ENCODE results near the gene COBLL1.

The COBLL1 gene

DNA sequence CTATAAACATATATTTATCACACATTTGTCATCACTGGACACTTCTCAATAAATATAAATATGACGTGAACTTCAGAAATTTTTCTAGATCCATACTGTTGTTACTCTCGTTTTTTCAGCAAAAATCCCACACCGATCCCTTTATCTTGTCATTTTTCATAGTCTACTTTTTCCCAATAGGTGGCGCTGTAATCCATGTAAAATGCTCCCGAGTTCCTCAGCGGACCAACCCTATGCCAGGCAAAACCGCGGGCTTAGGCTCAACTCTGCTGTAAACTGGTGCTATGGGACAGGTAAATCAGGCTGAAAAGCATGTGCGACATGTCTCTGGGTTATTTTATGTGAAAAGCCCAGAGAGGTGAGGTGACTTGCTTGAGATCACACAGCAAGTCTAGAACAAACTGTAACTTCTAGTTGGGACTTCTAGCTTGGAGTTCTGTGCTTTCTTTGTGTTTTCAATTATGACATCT is 104.0 kb downstream of the COBLL1 start (continued):
- TF ChIP-seq ZNF792 (tag by site-specific recombination; IDR thresholded peaks at IDR 0.05) = no peak
- TF ChIP-seq, protein P1, sequence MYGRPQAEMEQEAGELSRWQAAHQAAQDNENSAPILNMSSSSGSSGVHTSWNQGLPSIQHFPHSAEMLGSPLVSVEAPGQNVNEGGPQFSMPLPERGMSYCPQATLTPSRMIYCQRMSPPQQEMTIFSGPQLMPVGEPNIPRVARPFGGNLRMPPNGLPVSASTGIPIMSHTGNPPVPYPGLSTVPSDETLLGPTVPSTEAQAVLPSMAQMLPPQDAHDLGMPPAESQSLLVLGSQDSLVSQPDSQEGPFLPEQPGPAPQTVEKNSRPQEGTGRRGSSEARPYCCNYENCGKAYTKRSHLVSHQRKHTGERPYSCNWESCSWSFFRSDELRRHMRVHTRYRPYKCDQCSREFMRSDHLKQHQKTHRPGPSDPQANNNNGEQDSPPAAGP (tag by site-specific recombination; IDR thresholded peaks at IDR 0.05) = no peak
- TF ChIP-seq ZNF660 (tag by site-specific recombination; IDR thresholded peaks at IDR 0.05) = 0 out of 2 replicates have a peak, but pooled peaks have one; percentile 37
- no peak for TF ChIP-seq ELK4 (IDR thresholded peaks at IDR 0.05; ENCODE audit: borderline replicate concordance, low read depth, low read length)

- ChIA-PET CTCF (interaction anchor here (0.6 to 2.0 kb wide), 14 partner anchors 13 to 282 kb away, joined by 3 to 10 read pairs (median 4); partner anchors contain the start of gene COBLL1), POLR2A (interaction anchor here (1.8 kb wide), 1 partner anchor 106 kb away, joined by 5 read pairs; the partner anchor contains the start of gene COBLL1)
- Histone ChIP-seq H3K9me3 (ENCODE audit: control insufficient read depth, insufficient read depth, low read depth, low read length) (no peaks in the 10 kb centered on the region), H3K4me1 (ENCODE audit: control insufficient read depth, insufficient read depth, low read length) (peaks cover 8% of the 10 kb centered on the region), H3K27ac (ENCODE audit: extremely low read depth, low read depth, low read length) (no peak overlapping the region), H3K36me3 (ENCODE audit: control insufficient read depth in 2 of 2, insufficient read depth in 1 of 2, low read length in 2 of 2) (no peaks in the 10 kb centered on the region), H3K4me3 (ENCODE audit: low read depth, low read length) (no peak overlapping the region)
- no peak for TF ChIP-seq TCF7L2 (IDR thresholded peaks at IDR 0.05; ENCODE audit: borderline replicate concordance, low read depth, low read length)
- no peak for TF ChIP-seq ZNF48 (tag by site-specific recombination; IDR thresholded peaks at IDR 0.05)
- TF ChIP-seq, protein P2, sequence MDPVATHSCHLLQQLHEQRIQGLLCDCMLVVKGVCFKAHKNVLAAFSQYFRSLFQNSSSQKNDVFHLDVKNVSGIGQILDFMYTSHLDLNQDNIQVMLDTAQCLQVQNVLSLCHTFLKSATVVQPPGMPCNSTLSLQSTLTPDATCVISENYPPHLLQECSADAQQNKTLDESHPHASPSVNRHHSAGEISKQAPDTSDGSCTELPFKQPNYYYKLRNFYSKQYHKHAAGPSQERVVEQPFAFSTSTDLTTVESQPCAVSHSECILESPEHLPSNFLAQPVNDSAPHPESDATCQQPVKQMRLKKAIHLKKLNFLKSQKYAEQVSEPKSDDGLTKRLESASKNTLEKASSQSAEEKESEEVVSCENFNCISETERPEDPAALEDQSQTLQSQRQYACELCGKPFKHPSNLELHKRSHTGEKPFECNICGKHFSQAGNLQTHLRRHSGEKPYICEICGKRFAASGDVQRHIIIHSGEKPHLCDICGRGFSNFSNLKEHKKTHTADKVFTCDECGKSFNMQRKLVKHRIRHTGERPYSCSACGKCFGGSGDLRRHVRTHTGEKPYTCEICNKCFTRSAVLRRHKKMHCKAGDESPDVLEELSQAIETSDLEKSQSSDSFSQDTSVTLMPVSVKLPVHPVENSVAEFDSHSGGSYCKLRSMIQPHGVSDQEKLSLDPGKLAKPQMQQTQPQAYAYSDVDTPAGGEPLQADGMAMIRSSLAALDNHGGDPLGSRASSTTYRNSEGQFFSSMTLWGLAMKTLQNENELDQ (tag by site-specific recombination; IDR thresholded peaks at IDR 0.05; ENCODE audit: low read depth) = no peak
- TF ChIP-seq ZNF639 (tag by site-specific recombination; IDR thresholded peaks at IDR 0.05) = no peak
These were observed 106.2 kb downstream of the COBLL1 start for GRCh38 chr2:164735309-164735919.

DNA sequence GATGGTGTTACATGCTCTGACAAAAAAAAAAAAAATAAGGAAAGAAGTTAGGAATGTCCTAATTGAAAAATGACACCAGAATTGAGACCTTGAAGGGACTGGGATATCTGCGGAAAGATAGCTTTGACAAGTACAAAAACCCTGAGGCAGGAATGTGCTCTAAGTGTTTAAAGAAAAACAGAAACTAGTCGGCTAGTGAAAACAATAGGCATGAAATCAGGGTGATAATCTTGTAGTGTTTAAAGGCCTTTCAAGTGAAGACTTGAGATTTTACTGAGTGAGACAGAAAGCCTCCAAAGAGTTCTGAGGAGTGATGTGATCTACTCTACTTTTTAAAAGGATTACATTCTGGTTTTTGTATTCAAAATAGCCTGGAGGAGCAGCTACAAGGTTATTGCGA is 107.4 kb downstream of the COBLL1 start:
- Histone ChIP-seq H3K4me1 (ENCODE audit: control insufficient read depth, insufficient read depth, low read length) (peaks cover 8% of the 10 kb centered on the region), H3K9me3 (ENCODE audit: control insufficient read depth, insufficient read depth, low read depth, low read length) (no peaks in the 10 kb centered on the region), H3K36me3 (ENCODE audit: control insufficient read depth in 2 of 2, insufficient read depth in 1 of 2, low read length in 2 of 2) (no peaks in the 10 kb centered on the region), H3K27ac (ENCODE audit: extremely low read depth, low read depth, low read length) (no peak overlapping the region), H3K4me3 (ENCODE audit: low read depth, low read length) (no peak overlapping the region)
- TF ChIP-seq, protein P3, sequence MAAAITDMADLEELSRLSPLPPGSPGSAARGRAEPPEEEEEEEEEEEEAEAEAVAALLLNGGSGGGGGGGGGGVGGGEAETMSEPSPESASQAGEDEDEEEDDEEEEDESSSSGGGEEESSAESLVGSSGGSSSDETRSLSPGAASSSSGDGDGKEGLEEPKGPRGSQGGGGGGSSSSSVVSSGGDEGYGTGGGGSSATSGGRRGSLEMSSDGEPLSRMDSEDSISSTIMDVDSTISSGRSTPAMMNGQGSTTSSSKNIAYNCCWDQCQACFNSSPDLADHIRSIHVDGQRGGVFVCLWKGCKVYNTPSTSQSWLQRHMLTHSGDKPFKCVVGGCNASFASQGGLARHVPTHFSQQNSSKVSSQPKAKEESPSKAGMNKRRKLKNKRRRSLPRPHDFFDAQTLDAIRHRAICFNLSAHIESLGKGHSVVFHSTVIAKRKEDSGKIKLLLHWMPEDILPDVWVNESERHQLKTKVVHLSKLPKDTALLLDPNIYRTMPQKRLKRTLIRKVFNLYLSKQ (tag by site-specific recombination; IDR thresholded peaks at IDR 0.05; ENCODE audit: borderline replicate concordance) = no peak
- TF ChIP-seq ZBTB17 (tag by site-specific recombination; IDR thresholded peaks at IDR 0.05) = no peak
- no peak for TF ChIP-seq ZSCAN4 (tag by site-specific recombination; IDR thresholded peaks at IDR 0.05)
- TF ChIP-seq ZNF223 (tag by site-specific recombination; IDR thresholded peaks at IDR 0.05) = no peak
- TF ChIP-seq ZNF19 (tag by site-specific recombination; IDR thresholded peaks at IDR 0.05; ENCODE audit: low read depth) = no peak
- TF ChIP-seq PRDM6 (tag by site-specific recombination; IDR thresholded peaks at IDR 0.05) = peak; percentile 78
- no peak for TF ChIP-seq OSR2 (tag by site-specific recombination; IDR thresholded peaks at IDR 0.05)
- POLR2A ChIA-PET = interaction anchor here (0.5 to 0.8 kb wide), 3 partner anchors 10 to 133 kb away, joined by 3 to 4 read pairs (median 4); no protein-coding TSS in a partner anchor
- CTCF ChIA-PET = interaction anchor here (0.7 to 1.9 kb wide), 8 partner anchors 12 to 184 kb away, joined by 3 to 10 read pairs (median 5); partner anchors contain the start of gene COBLL1

Measured in HEK293 (cell line).